Muscle layer of colon (tissue), 2 donors: Measurements from ENCODE around the gene MYB.

ENCODE experiments used
- H3K27ac ChIP-seq: one replicate; pipeline ENCODE4 v1.7.0; 2013; ENCODE audit warnings: low read depth, mild to moderate bottlenecking, low read length, moderate library complexity
- H3K27me3 ChIP-seq, 2 donors: one replicate each; pipeline ENCODE4 v1.7.0; 2013; ENCODE audit warnings: low read length in 2 of 2, mild to moderate bottlenecking in 2 of 2; ENCODE audit not compliant: insufficient read depth in 2 of 2, control insufficient read depth in 1 of 2
- H3K36me3 ChIP-seq: one replicate; pipeline ENCODE4 v1.7.0; 2013; ENCODE audit warnings: mild to moderate bottlenecking, low read length; ENCODE audit not compliant: insufficient read depth
- H3K4me1 ChIP-seq: one replicate; pipeline ENCODE4 v1.7.0; 2013; ENCODE audit warnings: mild to moderate bottlenecking, low read length; ENCODE audit not compliant: insufficient read depth
- H3K4me3 ChIP-seq, 2 donors: one replicate each; pipeline ENCODE4 v1.7.0; 2013; ENCODE audit warnings: low read length in 2 of 2, low read depth in 1 of 2, mild to moderate bottlenecking in 1 of 2, moderate library complexity in 1 of 2
- H3K9ac ChIP-seq: one replicate; pipeline ENCODE4 v1.7.0; 2013; ENCODE audit warnings: low read length
- H3K9me3 ChIP-seq: one replicate; pipeline ENCODE4 v1.7.0; 2013; ENCODE audit warnings: mild to moderate bottlenecking, low read length
- donor health status: abdominal sarcoma.
- donor health status: Adenocarcinoma of cecum.

MYB gene

GRCh38 chr6:135227349-135227748, 46.2 kb downstream of the MYB start:
- H3K9me3 ChIP-seq = no peaks in the 10 kb centered on the region
- H3K27me3 ChIP-seq = no peaks in the 10 kb centered on the region
- no peak overlapping the region for H3K9ac ChIP-seq
- H3K4me3 ChIP-seq = no peak overlapping the region
- no peak overlapping the region for H3K27ac ChIP-seq
- H3K36me3 ChIP-seq = no peaks in the 10 kb centered on the region
- no peaks in the 10 kb centered on the region for H3K4me1 ChIP-seq

GRCh38 chr6:135227758-135228157, 46.6 kb downstream of the MYB start:
- H3K36me3 ChIP-seq = no peaks in the 10 kb centered on the region
- no peak overlapping the region for H3K9ac ChIP-seq
- H3K4me3 ChIP-seq = no peak overlapping the region
- no peaks in the 10 kb centered on the region for H3K9me3 ChIP-seq
- H3K27ac ChIP-seq = no peak overlapping the region
- no peaks in the 10 kb centered on the region for H3K4me1 ChIP-seq
- H3K27me3 ChIP-seq = no peaks in the 10 kb centered on the region

- Histone ChIP-seq H3K36me3 (no peaks in the 10 kb centered on the region), H3K4me1 (no peaks in the 10 kb centered on the region), H3K27me3 (no peaks in the 10 kb centered on the region), H3K27ac (no peak overlapping the region), H3K9ac (no peak overlapping the region), H3K9me3 (no peaks in the 10 kb centered on the region), H3K4me3 (no peak overlapping the region)
Measured at GRCh38 chr6:135228486-135228885, 47.4 kb downstream of the MYB start.

- H3K27ac ChIP-seq = no peak overlapping the region
- no peaks in the 10 kb centered on the region for H3K9me3 ChIP-seq
- H3K4me1 ChIP-seq = no peaks in the 10 kb centered on the region
- H3K27me3 ChIP-seq = no peaks in the 10 kb centered on the region
- H3K36me3 ChIP-seq = no peaks in the 10 kb centered on the region
- no peak overlapping the region for H3K4me3 ChIP-seq
- H3K9ac ChIP-seq = no peak overlapping the region
Measured at GRCh38 chr6:135229996-135230395, 48.9 kb downstream of the MYB start.

- Histone ChIP-seq H3K9ac (no peak overlapping the region), H3K27me3 (no peaks in the 10 kb centered on the region), H3K36me3 (no peaks in the 10 kb centered on the region), H3K4me3 (no peak overlapping the region), H3K9me3 (no peaks in the 10 kb centered on the region), H3K27ac (no peak overlapping the region), H3K4me1 (no peaks in the 10 kb centered on the region)
Measured at GRCh38 chr6:135230711-135231468, 49.8 kb downstream of the MYB start.

- Histone ChIP-seq H3K27ac (no peak overlapping the region), H3K36me3 (no peaks in the 10 kb centered on the region), H3K27me3 (no peaks in the 10 kb centered on the region), H3K4me1 (no peaks in the 10 kb centered on the region), H3K9me3 (no peaks in the 10 kb centered on the region), H3K4me3 (no peak overlapping the region), H3K9ac (no peak overlapping the region)
Measured at GRCh38 chr6:135231469-135231844, 50.3 kb downstream of the MYB start.

GRCh38 chr6:135233686-135234491, 52.8 kb downstream of the MYB start:
- H3K9me3 ChIP-seq = no peaks in the 10 kb centered on the region
- no peak overlapping the region for H3K9ac ChIP-seq
- H3K27me3 ChIP-seq = no peaks in the 10 kb centered on the region
- no peak overlapping the region for H3K27ac ChIP-seq
- no peak overlapping the region for H3K4me3 ChIP-seq
- no peaks in the 10 kb centered on the region for H3K36me3 ChIP-seq
- no peaks in the 10 kb centered on the region for H3K4me1 ChIP-seq

- no peak overlapping the region for H3K4me3 ChIP-seq
- no peaks in the 10 kb centered on the region for H3K27me3 ChIP-seq
- no peak overlapping the region for H3K27ac ChIP-seq
- no peak overlapping the region for H3K9ac ChIP-seq
- H3K4me1 ChIP-seq = no peaks in the 10 kb centered on the region
- H3K9me3 ChIP-seq = no peaks in the 10 kb centered on the region
- H3K36me3 ChIP-seq = no peaks in the 10 kb centered on the region
Measured at GRCh38 chr6:135234492-135234780, 53.3 kb downstream of the MYB start.

- Histone ChIP-seq H3K4me1 (no peaks in the 10 kb centered on the region), H3K9me3 (no peaks in the 10 kb centered on the region), H3K9ac (no peak overlapping the region), H3K4me3 (no peak overlapping the region), H3K27me3 (no peaks in the 10 kb centered on the region), H3K27ac (no peak overlapping the region), H3K36me3 (no peaks in the 10 kb centered on the region)
Measured at GRCh38 chr6:135235716-135236115, 54.6 kb downstream of the MYB start.

- Histone ChIP-seq H3K9me3 (no peaks in the 10 kb centered on the region), H3K27ac (no peak overlapping the region)
Measured at GRCh38 chr6:135236319-135236718, 55.2 kb downstream of the MYB start.

GRCh38 chr6:135236732-135237131, 55.6 kb downstream of the MYB start:
- no peaks in the 10 kb centered on the region for H3K27me3 ChIP-seq
- H3K27ac ChIP-seq = no peak overlapping the region
- H3K9ac ChIP-seq = no peak overlapping the region
- H3K9me3 ChIP-seq = no peaks in the 10 kb centered on the region
- H3K36me3 ChIP-seq = no peaks in the 10 kb centered on the region
- H3K4me1 ChIP-seq = no peaks in the 10 kb centered on the region
- no peak overlapping the region for H3K4me3 ChIP-seq

More at GRCh38 chr6:135236319-135236718, 55.2 kb downstream of the MYB start:
- no peak overlapping the region for H3K4me3 ChIP-seq
- H3K36me3 ChIP-seq = no peaks in the 10 kb centered on the region
- no peak overlapping the region for H3K9ac ChIP-seq
- no peaks in the 10 kb centered on the region for H3K27me3 ChIP-seq
- H3K4me1 ChIP-seq = no peaks in the 10 kb centered on the region

GRCh38 chr6:135240711-135241110, 59.6 kb downstream of the MYB start:
- H3K4me3 ChIP-seq = no peak overlapping the region
- H3K36me3 ChIP-seq = no peaks in the 10 kb centered on the region
- H3K27me3 ChIP-seq = no peaks in the 10 kb centered on the region
- no peak overlapping the region for H3K27ac ChIP-seq
- H3K9me3 ChIP-seq = no peaks in the 10 kb centered on the region
- no peaks in the 10 kb centered on the region for H3K4me1 ChIP-seq
- H3K9ac ChIP-seq = no peak overlapping the region
